Sigmoid colon (tissue), 4 donors: Measurements from ENCODE around the gene PEAK1.

ENCODE experiments used
- CTCF ChIP-seq, 4 experiments: fragments of 450-650 bp in 3 of 4; fragments of 200-600 bp in 1 of 4; IDR thresholded peaks; one replicate each; pipeline ENCODE4 v1.5.1; 2016 to 2019; ENCODE audit warnings: antibody characterized with exemption in 4 of 4, mild to moderate bottlenecking in 3 of 4, moderate library complexity in 2 of 4
- EP300 ChIP-seq, 4 donors: sonication (generic); formaldehyde crosslinking; IDR thresholded peaks; one replicate each; pipeline ENCODE4 v1.6.1; 2017; ENCODE audit warnings: antibody characterized with exemption in 4 of 4
- POLR2A ChIP-seq, 2 donors: fragments of 450-650 bp; IDR thresholded peaks; one replicate each; pipeline ENCODE4 v1.6.1; 2016; ENCODE audit warnings: antibody characterized with exemption in 2 of 2, mild to moderate bottlenecking in 2 of 2, moderate library complexity in 2 of 2
- POLR2AphosphoS5 ChIP-seq, 4 donors: sonication (generic); formaldehyde crosslinking; IDR thresholded peaks; one replicate each; pipeline ENCODE4 v1.6.1; 2017; ENCODE audit warnings: antibody characterized with exemption in 4 of 4

GRCh38 chr15:77413699-77414349, 6.1 kb downstream of the PEAK1 start:
- TF ChIP-seq EP300 (IDR thresholded peaks at IDR 0.05) (no peak), CTCF (IDR thresholded peaks at IDR 0.05) (no peak), POLR2AphosphoS5 (IDR thresholded peaks at IDR 0.05) (no peak), POLR2A (IDR thresholded peaks at IDR 0.05) (no peak)
